BLaER1 (cell line): ENCODE results near the gene KAT7.
A peak's percentile ranks its signal among the peaks of the same experiment; 100 is the strongest.

Source experiments
- H3K27ac ChIP-seq: shearing (Covaris generic); formaldehyde crosslinking; 2 replicates; pipeline ENCODE4 v1.8.1; 2022
- H3K27me3 ChIP-seq: shearing (Covaris generic); formaldehyde crosslinking; 2 replicates; pipeline ENCODE4 v1.8.1; 2022
- H3K36me3 ChIP-seq: shearing (Covaris generic); formaldehyde crosslinking; 2 replicates; pipeline ENCODE4 v1.8.1; 2022
- H3K4me1 ChIP-seq: shearing (Covaris generic); formaldehyde crosslinking; 2 replicates; pipeline ENCODE4 v1.8.1; 2022
- H3K4me2 ChIP-seq: shearing (Covaris generic); formaldehyde crosslinking; 2 replicates; pipeline ENCODE4 v1.8.1; 2022
- H3K4me3 ChIP-seq: shearing (Covaris generic); formaldehyde crosslinking; 2 replicates; pipeline ENCODE4 v1.8.1; 2022
- H3K9ac ChIP-seq: shearing (Covaris generic); formaldehyde crosslinking; 2 replicates; pipeline ENCODE4 v1.8.1; 2022
- H3K9me3 ChIP-seq: shearing (Covaris generic); formaldehyde crosslinking; 2 replicates; pipeline ENCODE4 v1.8.1; 2022
- H4K20me1 ChIP-seq: shearing (Covaris generic); formaldehyde crosslinking; 2 replicates; pipeline ENCODE4 v1.8.1; 2022
- Cebpa-rat ChIP-seq: shearing (Covaris generic); IDR thresholded peaks from 2 replicates; pipeline ENCODE4 v1.8.1; 2022

The KAT7 gene

DNA sequence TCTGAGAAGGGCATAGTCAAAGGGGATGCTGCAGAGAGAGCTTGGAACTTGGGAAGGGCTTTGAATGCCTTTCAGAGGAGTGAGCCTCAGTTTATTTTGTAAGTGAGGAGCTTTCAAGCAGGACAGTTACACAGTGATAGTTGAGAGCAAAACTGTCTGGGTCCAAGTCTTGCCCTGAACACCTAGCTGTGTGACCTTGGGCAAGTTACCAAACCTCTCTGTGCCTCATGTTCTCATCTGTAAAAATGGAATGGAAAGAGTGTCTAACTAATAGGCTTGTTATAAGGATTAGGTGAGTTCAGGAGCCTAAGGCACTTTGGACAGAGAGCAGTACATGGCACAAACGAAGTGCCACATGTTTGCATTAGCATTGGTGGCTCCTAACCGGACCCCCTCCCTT is 86.4 kb downstream of the KAT7 start:
- no peak overlapping the region for H3K9ac ChIP-seq
- no peaks in the 10 kb centered on the region for H4K20me1 ChIP-seq
- H3K4me2 ChIP-seq = no peak overlapping the region
- H3K36me3 ChIP-seq = no peaks in the 10 kb centered on the region
- TF ChIP-seq Cebpa-rat = no peak
- peaks cover 25% of the 10 kb centered on the region for H3K4me1 ChIP-seq
- peaks cover 26% of the 10 kb centered on the region for H3K27me3 ChIP-seq
- H3K27ac ChIP-seq = no peak overlapping the region
- H3K9me3 ChIP-seq = no peaks in the 10 kb centered on the region
- H3K4me3 ChIP-seq = no peak overlapping the region

DNA sequence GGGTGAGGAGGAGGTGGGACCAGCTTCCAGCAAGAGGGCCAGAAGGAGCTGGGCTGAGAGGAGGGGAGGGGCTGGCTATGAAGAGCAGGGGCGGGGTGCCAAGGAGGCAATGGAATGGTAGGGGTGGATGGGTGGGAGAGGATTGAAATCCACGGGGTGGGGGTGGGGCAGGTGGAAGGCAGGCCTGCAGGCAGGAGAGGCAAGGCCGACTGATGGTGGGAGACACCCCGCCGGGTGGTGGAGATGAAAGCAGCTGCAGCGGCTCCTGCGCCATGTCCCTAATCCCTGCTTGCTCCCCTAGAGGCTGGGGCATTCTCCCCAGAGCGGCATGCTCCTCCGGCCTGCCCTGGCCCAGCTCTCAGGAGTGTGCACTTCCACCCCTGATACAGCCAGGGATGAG is 87.2 kb downstream of the KAT7 start:
- Histone ChIP-seq H4K20me1 (no peaks in the 10 kb centered on the region), H3K4me1 (peaks cover 31% of the 10 kb centered on the region), H3K27me3 (peaks cover 28% of the 10 kb centered on the region), H3K4me3 (no peak overlapping the region), H3K9ac (no peak overlapping the region), H3K27ac (no peak overlapping the region), H3K36me3 (no peaks in the 10 kb centered on the region), H3K4me2 (no peak overlapping the region), H3K9me3 (no peaks in the 10 kb centered on the region)
- TF ChIP-seq Cebpa-rat = no peak

DNA sequence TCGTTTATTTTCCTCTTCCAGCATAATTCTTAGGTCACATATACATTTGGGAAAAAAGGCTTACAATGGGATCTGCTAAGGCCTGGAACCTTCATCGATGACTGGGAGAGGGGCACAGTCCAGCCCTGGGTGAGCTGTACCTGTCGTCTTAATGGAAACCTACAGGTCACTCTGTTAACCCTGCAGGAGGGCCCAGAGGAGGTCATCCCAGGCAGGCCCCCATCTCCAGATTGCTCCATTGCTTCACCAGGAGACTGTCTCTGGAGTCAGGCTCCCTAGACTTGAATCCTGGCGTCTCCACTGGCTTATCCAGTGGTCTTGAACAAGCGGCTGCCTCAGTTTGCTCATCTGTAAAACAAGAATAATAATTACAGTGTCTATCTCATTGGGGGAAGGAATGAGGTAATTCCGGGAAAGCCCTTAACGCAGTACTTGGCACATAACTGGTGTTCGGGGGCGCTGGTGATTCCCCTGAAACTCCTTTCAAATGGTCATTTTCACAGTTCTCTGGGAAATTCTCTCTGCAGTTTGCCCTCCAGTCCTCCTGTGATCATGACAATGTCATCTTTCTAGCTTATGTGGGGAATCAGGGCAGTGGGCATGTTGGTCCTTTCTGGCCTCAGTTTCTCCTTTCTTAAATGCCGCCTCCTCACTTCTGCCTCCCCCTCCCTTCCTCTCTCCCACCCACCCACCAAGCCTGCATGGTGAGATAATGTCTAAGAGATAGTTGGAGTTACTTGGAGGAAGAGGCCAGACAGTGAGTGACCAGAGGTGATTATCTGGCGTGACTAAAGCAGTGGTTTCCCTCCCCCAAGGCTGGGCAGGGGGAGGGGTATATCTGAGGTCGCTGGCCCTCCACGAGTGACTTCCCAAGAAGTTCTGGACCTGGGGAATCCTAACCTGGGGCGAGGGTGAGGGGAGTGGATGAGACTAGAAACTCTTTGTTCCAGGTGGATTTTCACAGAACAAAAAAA is 90.7 kb downstream of the KAT7 start:
- Histone ChIP-seq H3K36me3 (no peaks in the 10 kb centered on the region), H3K4me2 (no peak overlapping the region), H3K27ac (no peak overlapping the region), H3K9me3 (no peaks in the 10 kb centered on the region), H4K20me1 (no peaks in the 10 kb centered on the region), H3K4me1 (peaks cover 35% of the 10 kb centered on the region), H3K4me3 (no peak overlapping the region), H3K27me3 (peaks cover 40% of the 10 kb centered on the region), H3K9ac (no peak overlapping the region)
- no peak for TF ChIP-seq Cebpa-rat

DNA sequence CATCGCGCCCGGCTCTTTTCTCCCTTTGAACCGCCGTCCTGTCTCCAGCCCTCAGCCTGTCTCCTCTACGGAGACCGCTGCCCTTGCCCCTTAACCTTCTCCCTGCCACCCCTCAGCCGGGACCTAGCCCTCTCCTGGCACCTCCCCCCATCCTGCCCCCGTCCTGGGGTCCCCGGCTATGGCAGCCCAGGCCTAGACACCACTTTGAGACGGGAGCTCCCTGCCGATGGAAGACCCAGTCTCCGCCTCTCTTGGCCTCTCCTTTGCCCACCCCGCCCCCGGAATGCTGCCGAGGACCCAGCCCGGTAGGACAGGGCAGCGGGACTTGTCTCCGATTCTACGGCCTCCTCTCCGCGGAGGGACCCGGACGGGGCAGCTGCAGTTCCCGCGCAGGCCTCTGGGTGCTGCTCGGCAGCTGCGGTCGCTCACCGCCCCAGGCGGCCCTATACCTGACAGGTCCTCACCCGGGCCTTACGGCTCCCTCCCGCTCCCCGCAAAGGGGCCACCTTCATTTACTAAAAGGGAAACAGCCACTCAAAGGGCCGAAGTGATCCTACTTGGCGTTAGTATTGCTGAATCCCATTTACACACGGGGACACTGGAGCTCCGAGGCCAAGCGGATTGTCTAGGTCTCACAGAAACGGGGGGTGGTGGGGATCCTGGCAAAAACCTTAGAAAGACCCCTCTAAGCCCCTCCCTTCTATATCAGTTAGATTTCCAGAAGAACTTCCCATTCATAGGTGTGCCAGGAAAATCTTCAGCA is 92.0 kb downstream of the KAT7 start:
- H3K9ac ChIP-seq = no peak overlapping the region
- H3K27ac ChIP-seq = no peak overlapping the region
- peaks cover 43% of the 10 kb centered on the region for H3K27me3 ChIP-seq
- peaks cover 39% of the 10 kb centered on the region for H3K4me1 ChIP-seq
- no peaks in the 10 kb centered on the region for H4K20me1 ChIP-seq
- H3K4me3 ChIP-seq = no peak overlapping the region
- H3K4me2 ChIP-seq = peak overlapping the region; percentile 75
- TF ChIP-seq Cebpa-rat = no peak
- no peaks in the 10 kb centered on the region for H3K36me3 ChIP-seq
- no peaks in the 10 kb centered on the region for H3K9me3 ChIP-seq

DNA sequence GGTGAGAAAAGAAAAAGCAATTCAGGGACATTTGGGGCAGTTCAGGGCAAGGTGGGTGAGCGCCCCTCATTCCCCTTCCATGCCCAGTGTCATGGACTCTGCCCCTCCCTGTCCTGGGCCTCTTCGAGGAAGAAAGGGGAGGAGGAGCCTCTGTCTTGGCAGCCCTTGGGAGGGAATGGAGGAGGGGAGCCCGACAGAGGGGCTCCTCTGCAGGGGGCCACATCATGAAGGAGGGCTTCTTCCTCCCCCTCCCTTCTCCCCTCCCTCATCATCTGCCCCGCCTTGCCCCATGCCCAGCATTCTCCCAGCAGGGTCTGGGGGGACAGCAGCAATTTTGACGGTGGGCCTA is 92.5 kb downstream of the KAT7 start:
- Histone ChIP-seq H3K27me3 (peaks cover 39% of the 10 kb centered on the region), H3K4me2 (no peak overlapping the region), H3K9me3 (no peaks in the 10 kb centered on the region), H3K4me1 (peaks cover 39% of the 10 kb centered on the region), H4K20me1 (no peaks in the 10 kb centered on the region), H3K4me3 (no peak overlapping the region), H3K27ac (no peak overlapping the region), H3K36me3 (no peaks in the 10 kb centered on the region), H3K9ac (no peak overlapping the region)
- no peak for TF ChIP-seq Cebpa-rat

DNA sequence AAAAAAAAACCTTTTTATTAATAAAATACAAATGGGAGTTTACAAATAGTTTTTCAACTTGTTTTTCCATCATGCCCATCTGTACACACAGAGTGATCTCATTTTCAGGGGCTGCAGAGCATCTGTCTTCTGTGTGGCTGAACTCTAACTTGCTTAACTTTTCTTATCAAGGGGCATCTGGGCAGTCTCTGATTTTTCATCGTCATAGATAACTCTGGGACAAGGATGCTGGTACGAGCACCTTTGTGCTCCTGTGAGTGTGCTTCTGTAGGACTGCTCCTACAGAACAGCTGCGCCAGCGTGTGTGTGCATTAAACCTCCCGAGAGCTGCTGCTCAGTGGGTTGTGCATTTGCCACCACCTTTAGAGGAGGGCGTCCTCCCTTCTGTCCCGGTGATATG is 94.0 kb downstream of the KAT7 start:
- H4K20me1 ChIP-seq = no peaks in the 10 kb centered on the region
- no peak overlapping the region for H3K27ac ChIP-seq
- no peak overlapping the region for H3K4me2 ChIP-seq
- H3K27me3 ChIP-seq = peaks cover 29% of the 10 kb centered on the region
- H3K4me3 ChIP-seq = no peak overlapping the region
- peaks cover 26% of the 10 kb centered on the region for H3K4me1 ChIP-seq
- no peaks in the 10 kb centered on the region for H3K36me3 ChIP-seq
- H3K9me3 ChIP-seq = no peaks in the 10 kb centered on the region
- H3K9ac ChIP-seq = no peak overlapping the region
- TF ChIP-seq Cebpa-rat = no peak
